CD4-positive, alpha-beta T cell treated with Interleukin-4 for 4 hours (primary cell): ENCODE data around the gene IL11RA.

ENCODE experiments used
- DNase-seq: peaks from one replicate; pipeline ENCODE4 v3.0.0-alpha.2; 2020

IL11RA gene

DNA sequence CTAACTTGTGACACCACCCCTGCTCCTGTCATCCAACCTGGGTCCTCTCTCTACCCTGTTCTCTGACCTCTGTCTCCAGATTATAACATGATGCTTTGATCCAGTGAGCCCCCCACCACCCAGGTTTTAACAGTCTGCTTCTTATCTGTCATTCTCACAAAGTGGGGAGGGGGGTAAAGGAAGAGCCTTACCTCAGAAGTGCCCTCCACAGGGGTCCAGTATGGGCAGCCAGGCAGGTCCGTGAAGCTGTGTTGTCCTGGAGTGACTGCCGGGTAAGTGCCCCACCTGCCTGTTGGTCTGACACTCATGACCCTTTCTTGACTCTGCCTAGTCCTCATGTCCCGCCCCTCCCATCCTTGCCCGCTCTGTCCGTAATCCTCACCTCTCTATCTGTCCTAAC, 3.4 kb downstream of the IL11RA start:
- no peak for DNase-seq

DNA sequence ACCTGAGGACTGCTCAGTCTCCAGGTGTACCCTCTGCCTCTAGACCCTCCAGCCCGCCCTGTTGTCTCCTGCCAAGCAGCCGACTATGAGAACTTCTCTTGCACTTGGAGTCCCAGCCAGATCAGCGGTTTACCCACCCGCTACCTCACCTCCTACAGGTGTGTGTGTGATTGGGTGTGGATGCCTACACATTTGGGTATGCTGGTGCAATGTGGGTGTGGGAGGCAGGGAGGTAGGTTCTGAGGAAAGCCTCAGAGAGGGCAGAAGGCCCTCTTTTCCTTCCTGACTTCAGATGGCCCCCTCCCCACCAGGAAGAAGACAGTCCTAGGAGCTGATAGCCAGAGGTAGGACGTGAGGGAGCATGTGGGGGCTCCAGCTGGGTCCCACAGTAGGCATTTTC, 5.0 kb downstream of the IL11RA start:
- no peak for DNase-seq

- no peak for DNase-seq
These were observed 6.5 kb downstream of the IL11RA start for GRCh38 chr9:34658461-34658860.

DNA sequence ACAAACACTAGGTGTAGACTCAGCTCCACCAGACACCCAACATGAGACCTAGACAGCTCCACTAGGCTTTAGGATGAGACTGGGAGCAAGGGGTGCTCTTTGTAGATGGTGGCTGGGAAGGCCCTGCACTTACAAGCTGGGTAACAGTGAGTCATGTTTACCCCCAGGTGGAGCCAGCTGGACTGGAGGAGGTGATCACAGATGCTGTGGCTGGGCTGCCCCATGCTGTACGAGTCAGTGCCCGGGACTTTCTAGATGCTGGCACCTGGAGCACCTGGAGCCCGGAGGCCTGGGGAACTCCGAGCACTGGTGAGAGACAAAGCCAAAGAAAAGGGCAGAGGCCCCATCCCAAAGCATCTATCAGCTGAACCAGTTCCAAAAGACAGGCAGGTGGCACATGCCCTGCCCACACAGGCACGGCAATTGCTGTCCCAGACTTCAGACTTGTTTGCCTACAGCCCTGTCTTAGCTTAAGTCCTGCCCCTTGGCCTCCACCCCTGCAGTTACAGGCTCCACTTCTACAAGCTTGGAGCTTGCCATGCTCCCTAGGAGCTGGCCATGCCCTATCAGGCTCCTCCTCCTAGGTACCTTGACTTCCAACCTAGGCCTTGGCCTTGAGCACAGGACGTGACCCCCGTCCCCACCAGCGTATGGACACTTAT, 7.7 kb downstream of the IL11RA start:
- DNase-seq, result peak; percentile 24

GRCh38 chr9:34662526-34663302, 10.7 kb downstream of the IL11RA start, which contains the start of gene CCL27:
CCL27 (minus strand) TSS chr9:34662657; CDS start chr9:34662633, 24 bp downstream.
- DNase-seq, result peak; percentile 74

GRCh38 chr9:34663303-34663605, 11.3 kb downstream of the IL11RA start:
- peak; percentile 92 for DNase-seq

- DNase-seq, result peak; percentile 85
These were observed 12.5 kb downstream of the IL11RA start for GRCh38 chr9:34664281-34665066.

DNA sequence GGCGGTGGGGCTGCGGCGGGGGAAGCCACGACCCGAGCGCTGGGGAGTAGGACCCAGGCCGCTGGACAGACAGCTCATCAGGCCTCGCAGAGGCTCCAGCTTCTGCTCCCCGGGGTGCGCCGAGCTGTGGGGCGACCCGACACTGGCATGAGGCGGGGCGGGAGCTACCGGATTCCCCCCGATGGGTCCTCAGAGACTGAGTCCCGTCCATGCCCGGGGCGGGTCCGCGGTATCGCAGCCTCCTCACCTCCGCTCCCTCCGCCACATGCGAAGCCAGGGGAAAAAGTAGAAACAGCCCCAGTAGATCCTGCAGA, 13.0 kb downstream of the IL11RA start:
- DNase-seq, result no peak

DNA sequence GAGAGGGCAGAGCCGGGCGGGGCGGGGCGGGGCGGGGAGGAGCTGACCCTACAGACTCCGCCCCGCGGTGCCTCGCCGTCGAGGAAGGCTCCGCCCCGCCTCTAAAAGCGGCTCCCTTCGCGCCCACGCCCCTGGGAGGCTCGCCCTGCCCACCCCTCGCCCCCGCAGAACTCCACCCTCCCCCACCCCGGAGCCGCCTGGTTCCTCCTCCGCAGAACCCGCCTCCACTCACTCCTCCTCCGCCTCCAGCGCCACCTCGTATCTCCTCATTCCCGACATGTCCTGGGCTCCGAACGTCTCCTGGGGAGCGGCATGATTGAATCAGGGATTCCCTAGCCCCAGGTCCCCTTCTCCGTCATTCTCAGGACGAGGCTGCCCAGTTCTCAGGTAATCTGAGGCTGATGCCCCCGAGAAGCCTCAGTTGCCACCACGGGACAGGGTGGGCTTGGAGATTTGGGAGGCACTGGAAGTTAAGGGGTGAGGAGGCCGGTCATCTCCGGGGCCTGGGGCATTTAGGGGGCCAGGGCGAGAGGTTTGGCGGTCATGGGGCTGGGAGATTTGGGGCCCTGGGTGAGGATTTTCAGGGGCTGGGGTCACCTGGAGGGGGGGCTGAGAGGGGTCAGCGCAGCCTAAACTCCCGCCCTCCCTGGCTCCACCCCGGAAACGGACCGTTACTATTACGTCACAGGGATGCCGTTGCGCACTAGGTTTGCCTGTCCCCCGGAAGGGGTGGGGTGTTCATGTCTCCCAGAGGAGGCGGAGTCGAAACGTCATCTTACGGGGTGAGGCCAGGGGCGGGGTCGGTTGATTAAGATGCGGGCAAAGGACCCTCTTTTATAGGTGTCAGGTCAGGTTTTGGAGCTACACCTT, 13.6 kb downstream of the IL11RA start:
- DNase-seq, result peak; percentile 90

DNA sequence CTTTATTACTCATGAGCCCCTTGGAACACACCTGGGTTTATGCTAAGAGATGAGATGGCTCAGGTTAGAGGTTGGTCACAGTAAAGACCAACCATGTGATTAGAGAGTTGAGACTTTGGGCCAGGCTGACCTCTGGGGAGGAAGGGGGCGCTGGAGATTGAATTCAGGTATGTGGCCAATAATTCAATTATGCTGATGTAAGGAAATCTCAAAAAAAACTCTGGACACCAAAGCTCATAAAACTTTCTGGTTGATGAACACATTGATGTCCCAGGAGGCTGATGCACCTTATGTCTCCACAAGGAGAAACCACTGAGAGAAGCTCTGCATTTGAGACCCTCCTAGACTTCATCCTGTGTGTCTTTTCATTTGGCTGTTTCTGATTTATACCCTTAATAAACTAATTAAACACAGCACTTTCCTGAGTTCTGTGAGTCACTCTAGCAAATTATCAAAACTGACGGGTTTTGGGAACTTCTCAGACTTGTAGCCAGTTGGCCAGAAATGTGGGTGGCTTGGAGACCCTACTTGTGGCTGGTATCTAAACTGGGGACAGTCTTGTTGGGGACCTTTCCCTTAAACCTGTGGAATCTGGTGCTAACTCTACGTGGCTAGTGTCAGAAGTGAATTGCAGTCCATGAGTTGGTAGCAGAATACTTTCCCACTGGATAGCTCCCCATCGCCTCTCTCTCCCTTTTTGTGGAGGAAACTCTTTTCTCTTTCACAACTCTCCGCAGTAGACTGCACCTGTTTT, 18.0 kb downstream of the IL11RA start:
- no peak for DNase-seq

DNA sequence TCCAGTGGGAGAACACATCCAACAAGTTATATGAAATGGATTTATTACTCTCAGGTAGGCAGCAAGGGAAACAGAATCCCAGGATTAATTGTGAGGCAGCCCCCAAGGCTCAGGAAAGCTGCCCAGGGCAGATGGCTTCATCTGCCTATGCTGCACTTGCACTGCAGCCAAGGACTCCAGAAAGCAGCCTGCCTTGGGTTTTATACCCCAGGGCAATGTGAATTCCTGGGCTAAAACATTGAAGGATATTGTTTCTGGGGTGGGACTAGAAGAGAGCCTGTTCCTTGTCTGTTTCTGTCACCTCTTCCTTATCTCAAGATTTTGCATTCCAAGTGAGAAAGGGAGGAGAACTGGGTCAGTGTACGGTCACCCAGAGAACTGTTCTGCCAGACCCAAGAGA, 19.3 kb downstream of the IL11RA start:
- no peak for DNase-seq

GRCh38 chr9:34674440-34674839, 22.5 kb downstream of the IL11RA start:
- DNase-seq, result no peak

DNA sequence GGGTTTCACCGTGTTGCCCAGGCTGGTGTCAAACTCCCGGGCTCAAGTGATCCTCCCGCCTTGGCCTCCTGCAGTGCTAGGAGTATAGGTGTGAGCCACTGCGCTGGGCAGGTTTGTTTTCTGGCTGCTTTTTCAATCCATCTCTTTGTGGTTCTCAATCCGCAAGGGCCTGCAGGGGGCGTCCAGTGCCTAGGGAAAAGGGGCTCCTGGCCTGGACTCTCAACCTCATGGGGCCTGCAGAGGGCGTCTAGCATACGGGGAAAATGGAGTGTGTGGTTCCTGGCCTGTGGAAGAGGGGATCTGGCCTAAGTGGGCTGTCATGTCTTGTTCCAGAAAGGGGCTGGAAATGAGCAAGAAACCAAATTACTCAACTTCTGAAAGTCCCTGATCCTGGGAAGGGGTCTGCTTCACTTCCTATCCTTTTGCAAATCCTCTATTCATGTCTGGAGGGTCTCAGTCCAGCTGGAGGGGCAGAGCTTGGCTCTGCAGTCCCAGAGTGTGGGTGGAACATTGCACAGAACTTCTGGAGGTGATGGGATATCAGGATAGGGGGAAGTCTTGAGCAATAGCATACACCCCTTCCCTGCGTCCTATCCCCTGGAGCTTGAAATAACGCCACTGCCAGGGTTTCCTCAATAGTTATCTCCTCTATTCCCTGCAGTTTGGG, 23.2 kb downstream of the IL11RA start:
- DNase-seq, result peak; percentile 56

DNA sequence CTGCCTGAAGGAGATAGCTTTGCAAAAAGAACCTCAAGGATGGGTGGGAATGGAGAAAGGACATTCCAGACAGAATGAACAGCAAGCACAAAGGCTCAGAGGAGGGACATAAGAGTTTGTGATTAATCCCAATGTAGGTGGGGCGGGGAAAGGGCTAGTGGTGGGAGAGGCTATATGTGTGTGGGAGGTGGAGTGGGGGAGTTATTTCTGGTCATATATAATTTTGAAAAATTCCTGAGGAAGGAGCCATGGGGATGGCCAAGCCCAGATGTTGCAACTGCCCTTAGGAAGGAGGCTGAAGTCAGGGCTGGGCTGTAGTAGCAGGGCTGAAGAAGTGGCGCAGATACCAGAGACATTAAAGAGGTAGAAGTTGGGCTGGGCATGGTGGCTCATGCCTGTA, 23.9 kb downstream of the IL11RA start:
- DNase-seq, result no peak

DNA sequence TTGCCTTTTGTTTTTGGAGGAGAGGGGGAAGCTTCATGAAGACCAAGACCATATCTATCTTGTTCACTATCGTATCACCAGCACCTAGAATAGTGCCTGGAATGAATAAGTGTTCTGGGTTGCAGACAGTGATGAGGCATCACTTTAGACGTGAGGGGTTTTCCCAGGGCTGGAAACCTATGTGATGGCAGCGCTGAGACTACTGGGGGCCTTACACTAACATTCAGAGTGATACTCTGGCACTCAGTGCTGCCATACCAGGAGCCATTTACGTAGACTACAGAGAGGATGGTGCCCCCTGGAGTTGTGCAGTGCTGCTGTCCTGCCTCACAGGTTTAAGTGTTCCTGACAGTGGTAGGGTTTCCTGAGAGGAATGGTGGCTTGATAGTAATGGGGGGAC, 32.2 kb downstream of the IL11RA start:
- DNase-seq, result no peak

GRCh38 chr9:34684816-34685215, 32.8 kb downstream of the IL11RA start:
- no peak for DNase-seq

GRCh38 chr9:34685591-34685990, 33.6 kb downstream of the IL11RA start:
- no peak for DNase-seq

DNA sequence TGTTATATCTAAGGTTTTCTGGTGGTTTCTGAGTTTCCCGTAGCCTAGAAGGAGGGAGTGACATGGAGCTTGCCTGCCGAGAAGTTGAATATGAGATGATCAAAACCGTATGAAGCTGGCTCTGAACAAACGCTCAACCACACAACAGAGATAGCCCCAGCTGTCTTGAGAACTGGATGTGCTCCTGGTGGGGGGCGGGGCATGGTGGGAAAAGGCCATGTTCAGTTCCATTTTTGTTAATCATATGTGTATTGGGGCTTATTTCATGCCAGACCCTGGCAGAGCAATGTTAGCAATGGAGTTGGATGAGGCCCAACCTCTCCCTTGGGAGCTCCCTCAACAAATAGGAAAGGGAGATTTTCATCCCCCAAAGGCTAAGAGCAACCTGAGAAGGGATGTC, 34.2 kb downstream of the IL11RA start:
- no peak for DNase-seq

- DNase-seq, result no peak
These were observed 34.7 kb downstream of the IL11RA start for GRCh38 chr9:34686732-34687131.

- no peak for DNase-seq
These were observed 35.5 kb downstream of the IL11RA start for GRCh38 chr9:34687276-34688030.
